ENCODE measurements around the gene MIEF1. TPM values are rescaled to one million over a fixed set of nuclear protein-coding genes. Genes with fewer than 3 reads are reported as not detected.
A peak's percentile ranks its signal among the peaks of the same experiment; 100 is the strongest.

MIEF1 gene
- total RNA-seq, 1 experiment from 2014 or later = 23.2 TPM

GRCh38 chr22:39458444-39459083 lies 43.5 kb upstream of the MIEF1 start:
- H3K36me3 ChIP-seq (ENCODE audit: insufficient read depth, low read length) = peaks cover 13% of the 10 kb centered on the region; the same call in 1 of the 2 replicates
- no peaks in the 10 kb centered on the region for H3K27me3 ChIP-seq (ENCODE audit: low read length)
- peaks cover 89% of the 10 kb centered on the region for H3K4me1 ChIP-seq (ENCODE audit: low read length)
- peak overlapping the region; percentile 99 for H3K27ac ChIP-seq (ENCODE audit: low read length)
- H3K9ac ChIP-seq (ENCODE audit: low read length) = peak overlapping the region; percentile 84
- H3K4me2 ChIP-seq (ENCODE audit: low read depth, low read length, poor library complexity, severe bottlenecking) = peak overlapping the region; percentile 79
- peaks cover 58% of the 10 kb centered on the region for H3K79me2 ChIP-seq (ENCODE audit: low read length)
- H3K4me3 ChIP-seq (ENCODE audit: low read length) = peak overlapping the region; percentile 78
- no peaks in the 10 kb centered on the region for H3K9me3 ChIP-seq (ENCODE audit: low read length)
- peak; percentile 60 for DNase-seq
- no peak overlapping the region for H2AFZ ChIP-seq (ENCODE audit: low read length)
- no peaks in the 10 kb centered on the region for H3K9me2 ChIP-seq (replicated peaks; ENCODE audit: insufficient read depth, low read length)
- H4K20me1 ChIP-seq (ENCODE audit: insufficient read depth, low read depth, low read length) = no peaks in the 10 kb centered on the region; the same call in 1 of the 2 replicates

GRCh38 chr22:39459681-39460080 lies 42.4 kb upstream of the MIEF1 start:
- Histone ChIP-seq H3K9ac (ENCODE audit: low read length) (peak overlapping the region; percentile 34), H3K4me1 (ENCODE audit: low read length) (peaks cover 89% of the 10 kb centered on the region), H3K9me3 (ENCODE audit: low read length) (no peaks in the 10 kb centered on the region), H3K36me3 (ENCODE audit: insufficient read depth, low read length) (peaks cover 10% of the 10 kb centered on the region; the same call in 1 of the 2 replicates), H2AFZ (ENCODE audit: low read length) (no peak overlapping the region), H3K27ac (ENCODE audit: low read length) (peak overlapping the region; percentile 99), H3K79me2 (ENCODE audit: low read length) (peaks cover 48% of the 10 kb centered on the region), H3K4me2 (ENCODE audit: low read depth, low read length, poor library complexity, severe bottlenecking) (peak overlapping the region; percentile 79), H3K27me3 (ENCODE audit: low read length) (no peaks in the 10 kb centered on the region), H4K20me1 (ENCODE audit: insufficient read depth, low read depth, low read length) (no peaks in the 10 kb centered on the region; the same call in 1 of the 2 replicates), H3K9me2 (replicated peaks; ENCODE audit: insufficient read depth, low read length) (no peaks in the 10 kb centered on the region), H3K4me3 (ENCODE audit: low read length) (no peak overlapping the region; the same call in 1 of the 2 replicates)
- DNase-seq = no peak

GRCh38 chr22:39462443-39463221 lies 39.5 kb upstream of the MIEF1 start:
- Histone ChIP-seq H3K4me2 (ENCODE audit: low read depth, low read length, poor library complexity, severe bottlenecking) (peak overlapping the region; percentile 79), H3K79me2 (ENCODE audit: low read length) (peaks cover 48% of the 10 kb centered on the region), H3K4me3 (ENCODE audit: low read length) (peak overlapping the region; percentile 24; the same call in 1 of the 2 replicates), H3K36me3 (ENCODE audit: insufficient read depth, low read length) (no peaks in the 10 kb centered on the region), H3K9me2 (replicated peaks; ENCODE audit: insufficient read depth, low read length) (no peaks in the 10 kb centered on the region), H3K27ac (ENCODE audit: low read length) (peak overlapping the region; percentile 99), H3K9ac (ENCODE audit: low read length) (peak overlapping the region; percentile 75), H3K27me3 (ENCODE audit: low read length) (no peaks in the 10 kb centered on the region), H3K4me1 (ENCODE audit: low read length) (peaks cover 98% of the 10 kb centered on the region), H3K9me3 (ENCODE audit: low read length) (no peaks in the 10 kb centered on the region), H2AFZ (ENCODE audit: low read length) (no peak overlapping the region), H4K20me1 (ENCODE audit: insufficient read depth, low read depth, low read length) (no peaks in the 10 kb centered on the region; the same call in 1 of the 2 replicates)
- DNase-seq = peak; percentile 73

DNA sequence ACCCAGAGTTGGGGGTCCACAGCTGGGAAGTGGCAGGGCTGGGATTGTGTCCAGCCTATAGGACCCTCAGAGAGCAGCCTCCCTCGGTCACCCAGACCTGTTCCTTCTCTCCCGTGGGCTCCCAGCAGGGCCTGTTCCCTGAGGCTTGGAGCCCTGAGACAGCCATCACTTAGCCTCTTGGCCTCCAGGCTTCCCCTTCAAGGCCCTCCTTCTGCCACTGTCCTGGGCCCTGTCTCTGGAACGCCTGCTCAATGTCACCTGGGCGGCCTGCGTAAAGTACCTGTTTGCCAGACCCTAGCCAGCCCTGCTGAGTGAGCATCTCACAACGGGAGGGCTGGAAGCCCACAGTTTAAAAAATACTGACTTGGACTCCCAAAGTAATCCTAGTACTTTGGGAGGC lies 38.8 kb upstream of the MIEF1 start:
- H3K27me3 ChIP-seq (ENCODE audit: low read length) = no peaks in the 10 kb centered on the region
- peak overlapping the region; percentile 75 for H3K9ac ChIP-seq (ENCODE audit: low read length)
- peak overlapping the region; percentile 99 for H3K27ac ChIP-seq (ENCODE audit: low read length)
- no peaks in the 10 kb centered on the region; the same call in 1 of the 2 replicates for H4K20me1 ChIP-seq (ENCODE audit: insufficient read depth, low read depth, low read length)
- no peak overlapping the region; the same call in 1 of the 2 replicates for H3K4me3 ChIP-seq (ENCODE audit: low read length)
- H3K36me3 ChIP-seq (ENCODE audit: insufficient read depth, low read length) = no peaks in the 10 kb centered on the region
- H3K4me2 ChIP-seq (ENCODE audit: low read depth, low read length, poor library complexity, severe bottlenecking) = peak overlapping the region; percentile 79
- H3K79me2 ChIP-seq (ENCODE audit: low read length) = peaks cover 50% of the 10 kb centered on the region
- H3K4me1 ChIP-seq (ENCODE audit: low read length) = peaks cover 99% of the 10 kb centered on the region
- H3K9me2 ChIP-seq (replicated peaks; ENCODE audit: insufficient read depth, low read length) = no peaks in the 10 kb centered on the region
- DNase-seq = peak; percentile 60
- H2AFZ ChIP-seq (ENCODE audit: low read length) = no peak overlapping the region
- no peaks in the 10 kb centered on the region for H3K9me3 ChIP-seq (ENCODE audit: low read length)

DNA sequence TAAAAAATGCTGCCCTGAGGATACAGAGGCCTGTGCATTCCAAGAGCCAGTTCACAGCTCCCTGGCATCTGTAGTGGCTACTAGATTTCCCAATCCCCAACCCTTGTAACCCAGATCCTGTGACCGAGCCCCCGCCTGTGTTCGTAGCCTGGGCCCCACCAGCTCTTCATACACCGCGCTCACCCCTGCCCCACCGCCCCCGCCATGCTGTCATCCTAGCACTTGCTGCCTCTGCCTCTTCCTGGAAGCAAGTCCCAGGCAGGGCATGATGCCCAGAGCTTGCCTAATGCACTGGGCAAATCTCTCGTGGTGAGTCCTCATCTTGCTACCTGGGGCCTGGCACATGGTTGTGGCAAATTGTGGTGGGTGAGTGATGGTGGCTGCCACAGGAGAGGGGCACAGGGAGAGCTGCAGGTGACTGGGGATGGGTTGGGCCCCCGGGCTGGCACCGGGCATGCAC lies 38.1 kb upstream of the MIEF1 start:
- Histone ChIP-seq H3K79me2 (ENCODE audit: low read length) (peaks cover 50% of the 10 kb centered on the region), H2AFZ (ENCODE audit: low read length) (no peak overlapping the region), H3K9me2 (replicated peaks; ENCODE audit: insufficient read depth, low read length) (no peaks in the 10 kb centered on the region), H3K4me2 (ENCODE audit: low read depth, low read length, poor library complexity, severe bottlenecking) (peak overlapping the region; percentile 79), H4K20me1 (ENCODE audit: insufficient read depth, low read depth, low read length) (no peaks in the 10 kb centered on the region; the same call in 1 of the 2 replicates), H3K27ac (ENCODE audit: low read length) (peak overlapping the region; percentile 99), H3K4me1 (ENCODE audit: low read length) (peaks cover 99% of the 10 kb centered on the region), H3K9ac (ENCODE audit: low read length) (peak overlapping the region; percentile 75), H3K4me3 (ENCODE audit: low read length) (peak overlapping the region; percentile 19; the same call in 1 of the 2 replicates), H3K9me3 (ENCODE audit: low read length) (no peaks in the 10 kb centered on the region), H3K36me3 (ENCODE audit: insufficient read depth, low read length) (no peaks in the 10 kb centered on the region), H3K27me3 (ENCODE audit: low read length) (no peaks in the 10 kb centered on the region)
- peak; percentile 62 for DNase-seq

- Histone ChIP-seq H3K9ac (ENCODE audit: low read length) (peak overlapping the region; percentile 82), H3K27me3 (ENCODE audit: low read length) (no peaks in the 10 kb centered on the region), H3K79me2 (ENCODE audit: low read length) (peaks cover 60% of the 10 kb centered on the region), H3K4me3 (ENCODE audit: low read length) (peak overlapping the region; percentile 51), H3K9me3 (ENCODE audit: low read length) (no peaks in the 10 kb centered on the region), H3K36me3 (ENCODE audit: insufficient read depth, low read length) (no peaks in the 10 kb centered on the region), H2AFZ (ENCODE audit: low read length) (no peak overlapping the region), H3K4me1 (ENCODE audit: low read length) (peaks cover 99% of the 10 kb centered on the region), H3K4me2 (ENCODE audit: low read depth, low read length, poor library complexity, severe bottlenecking) (peak overlapping the region; percentile 70), H3K9me2 (replicated peaks; ENCODE audit: insufficient read depth, low read length) (no peaks in the 10 kb centered on the region), H3K27ac (ENCODE audit: low read length) (peak overlapping the region; percentile 99), H4K20me1 (ENCODE audit: insufficient read depth, low read depth, low read length) (no peaks in the 10 kb centered on the region; the same call in 1 of the 2 replicates)
- DNase-seq = peak; percentile 46
Observed at GRCh38 chr22:39466228-39467006, 35.7 kb upstream of the MIEF1 start.

DNA sequence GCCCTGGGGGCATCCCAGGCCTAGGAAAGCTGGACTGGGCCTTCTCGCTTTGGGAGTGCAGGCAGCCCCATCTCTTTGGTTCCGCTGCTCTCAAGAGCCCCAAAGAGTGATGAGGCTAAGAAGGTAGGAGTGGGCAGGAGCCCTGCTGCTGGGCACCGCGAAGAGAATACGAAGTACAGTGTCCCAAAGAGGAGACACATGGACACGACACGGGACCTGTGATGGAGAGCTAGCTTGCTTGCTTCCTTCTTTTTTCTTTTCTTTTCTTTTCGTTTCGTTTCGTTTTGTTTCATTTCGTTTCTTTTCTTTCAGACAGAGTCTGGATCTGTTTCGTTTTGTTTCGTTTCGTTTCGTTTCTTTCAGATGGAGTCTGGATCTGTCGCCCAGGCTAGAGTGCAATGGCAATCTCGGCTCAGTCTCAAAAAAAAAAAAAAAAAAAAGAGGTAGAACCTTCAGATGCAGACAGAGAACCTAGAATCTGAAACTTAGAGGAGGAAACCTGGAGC lies 34.6 kb upstream of the MIEF1 start:
- Histone ChIP-seq H4K20me1 (ENCODE audit: insufficient read depth, low read depth, low read length) (peaks cover 3% of the 10 kb centered on the region; the same call in 1 of the 2 replicates), H3K79me2 (ENCODE audit: low read length) (peaks cover 67% of the 10 kb centered on the region), H3K9ac (ENCODE audit: low read length) (peak overlapping the region; percentile 82), H3K27ac (ENCODE audit: low read length) (peak overlapping the region; percentile 99), H3K9me3 (ENCODE audit: low read length) (no peaks in the 10 kb centered on the region), H3K4me3 (ENCODE audit: low read length) (peak overlapping the region; percentile 51), H3K36me3 (ENCODE audit: insufficient read depth, low read length) (no peaks in the 10 kb centered on the region), H3K9me2 (replicated peaks; ENCODE audit: insufficient read depth, low read length) (no peaks in the 10 kb centered on the region), H3K4me2 (ENCODE audit: low read depth, low read length, poor library complexity, severe bottlenecking) (peak overlapping the region; percentile 70), H2AFZ (ENCODE audit: low read length) (no peak overlapping the region), H3K27me3 (ENCODE audit: low read length) (no peaks in the 10 kb centered on the region), H3K4me1 (ENCODE audit: low read length) (peaks cover 99% of the 10 kb centered on the region)
- DNase-seq = peak; percentile 45
